ENCODE measurements around the gene TEX54.

GRCh38 chr11:62839050-62839945 is 6.7 kb upstream of the TEX54 start, which contains the start of gene WDR74:
- no peak for TF ChIP-seq GATA2 (IDR thresholded peaks at IDR 0.05; ENCODE audit: low read depth, low read length)
- TF ChIP-seq GATA3 (IDR thresholded peaks at IDR 0.05; ENCODE audit: low read depth, low read length), result no peak
